CD4-positive, alpha-beta T cell treated with Interleukin-4 for 4 hours (primary cell): ENCODE data around the gene MARCKSL1.
"Not testable (repeated sequence)": the region's sequence is repeated elsewhere in the genome, so short reads cannot be mapped to it uniquely, and the experiment has no call there.

Source experiments
- DNase-seq: peaks from one replicate; pipeline ENCODE4 v3.0.0-alpha.2; 2020

MARCKSL1 gene

DNA sequence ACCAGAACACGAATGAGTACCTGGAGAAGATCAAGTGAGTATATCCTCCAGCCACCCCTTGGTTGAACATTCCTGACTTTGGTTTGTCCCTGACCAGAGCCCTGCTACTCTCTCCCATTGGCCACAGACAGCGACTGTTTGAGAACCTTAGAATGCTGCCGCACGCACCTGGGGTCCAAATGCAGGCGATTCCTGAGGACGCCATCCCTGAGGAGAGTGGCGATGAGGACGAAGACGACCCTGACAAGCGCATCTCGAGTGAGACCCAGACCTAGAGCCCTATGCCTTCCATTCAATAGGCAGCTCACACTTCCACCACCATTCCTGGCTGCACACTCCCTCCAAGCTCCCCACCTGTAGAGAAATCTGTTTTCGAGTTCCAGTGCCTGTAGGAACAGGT, 4.5 kb downstream of the MARCKSL1 start:
- no peak for DNase-seq

GRCh38 chr1:32330558-32331151, 5.4 kb downstream of the MARCKSL1 start:
- DNase-seq = no peak

DNA sequence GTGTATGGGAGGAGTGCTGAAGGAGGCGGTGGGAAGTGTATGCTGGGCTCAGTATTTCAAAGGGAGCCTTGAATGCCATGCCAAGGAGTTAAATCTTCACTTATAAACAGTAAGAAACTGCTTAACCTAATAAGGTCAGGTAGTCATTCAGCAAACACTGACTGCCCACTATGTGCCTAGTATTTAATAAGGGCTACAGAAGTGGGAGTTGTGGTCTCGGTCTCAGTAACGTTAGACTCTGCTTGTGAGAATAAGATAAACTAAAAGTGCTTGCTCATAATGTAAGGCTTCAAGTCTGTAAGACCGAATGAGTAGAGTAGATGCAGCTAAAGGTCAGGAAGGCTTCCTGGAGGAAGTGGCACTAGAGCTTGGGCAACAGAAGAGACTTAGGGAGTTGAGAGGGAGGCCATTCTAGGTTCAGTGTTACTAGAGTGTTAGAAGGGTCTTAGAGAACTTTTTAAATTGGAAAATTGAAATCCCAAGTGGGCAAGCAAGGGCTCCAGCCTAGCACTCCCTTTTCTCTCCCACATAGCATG, 6.0 kb downstream of the MARCKSL1 start:
- no peak for DNase-seq

DNA sequence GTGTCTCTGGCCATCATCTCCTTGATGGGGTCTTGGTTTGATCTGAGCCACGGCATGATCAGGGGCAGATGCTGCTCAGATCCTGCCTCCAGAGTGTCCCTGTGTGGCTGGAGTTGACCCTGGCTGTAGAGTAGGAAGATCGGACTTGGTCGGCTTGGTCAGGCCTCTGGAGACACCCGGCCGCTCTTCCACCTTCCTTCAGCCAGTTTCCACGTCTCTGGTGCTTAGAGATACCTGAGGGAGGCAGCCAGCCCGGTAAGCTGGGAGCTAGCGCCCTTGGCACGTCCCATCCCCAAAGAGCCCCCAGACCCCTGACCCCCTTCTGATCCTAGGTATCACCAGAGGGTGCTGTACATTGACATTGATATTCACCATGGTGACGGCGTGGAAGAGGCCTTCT, 8.8 kb downstream of the MARCKSL1 start:
- DNase-seq = no peak

- DNase-seq = peak; percentile 40
These were observed 14.2 kb downstream of the MARCKSL1 start for GRCh38 chr1:32321712-32322291.

GRCh38 chr1:32318127-32318869, 17.7 kb downstream of the MARCKSL1 start:
- no peak for DNase-seq

GRCh38 chr1:32316903-32317277, 19.1 kb downstream of the MARCKSL1 start:
- DNase-seq = no peak

GRCh38 chr1:32311709-32312393, 24.2 kb downstream of the MARCKSL1 start:
- DNase-seq = no peak

- DNase-seq = no peak
These were observed 26.1 kb downstream of the MARCKSL1 start for GRCh38 chr1:32309960-32310359.

GRCh38 chr1:32307324-32307723, 28.7 kb downstream of the MARCKSL1 start:
- peak; percentile 9 for DNase-seq

DNA sequence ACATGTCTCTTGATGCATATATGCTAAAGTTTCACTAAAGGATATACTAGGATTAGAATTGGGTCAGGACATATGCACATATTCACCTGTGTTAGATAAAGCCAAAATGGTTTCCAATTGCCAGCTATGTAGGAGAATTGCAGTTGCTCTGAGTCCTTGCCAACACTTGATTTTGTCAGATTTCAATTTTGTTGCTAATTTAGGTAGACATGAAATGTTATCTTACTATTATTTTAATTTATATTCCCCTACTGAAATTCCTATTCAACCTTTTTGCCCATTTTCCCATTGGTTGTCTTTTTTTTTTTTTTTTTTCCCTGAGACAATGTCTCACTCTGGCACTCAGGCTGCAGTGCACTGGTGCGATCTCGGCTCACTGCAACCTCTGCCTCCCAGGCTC, 30.7 kb downstream of the MARCKSL1 start:
- no peak for DNase-seq

- no peak for DNase-seq
These were observed 31.9 kb downstream of the MARCKSL1 start for GRCh38 chr1:32303997-32304622.

DNA sequence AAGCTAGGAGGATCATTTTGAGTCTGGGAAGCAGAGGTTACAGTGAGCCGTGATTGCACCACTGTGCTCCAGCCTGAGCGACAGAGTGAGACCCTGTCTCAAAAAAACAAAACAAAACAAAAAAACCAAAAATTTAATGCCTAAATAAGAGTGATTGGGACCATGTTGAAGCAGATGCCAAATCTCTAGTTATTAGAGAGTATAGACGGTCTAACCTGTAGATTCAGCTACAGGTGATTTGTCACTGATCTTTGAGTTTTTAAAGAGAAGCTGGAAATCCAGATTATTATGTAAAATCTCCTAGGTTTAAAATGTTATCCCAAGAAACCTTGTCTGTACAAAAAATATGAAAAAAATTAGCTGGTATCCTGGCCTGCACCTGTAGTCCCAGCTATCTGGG, 32.7 kb downstream of the MARCKSL1 start:
- DNase-seq = no peak

DNA sequence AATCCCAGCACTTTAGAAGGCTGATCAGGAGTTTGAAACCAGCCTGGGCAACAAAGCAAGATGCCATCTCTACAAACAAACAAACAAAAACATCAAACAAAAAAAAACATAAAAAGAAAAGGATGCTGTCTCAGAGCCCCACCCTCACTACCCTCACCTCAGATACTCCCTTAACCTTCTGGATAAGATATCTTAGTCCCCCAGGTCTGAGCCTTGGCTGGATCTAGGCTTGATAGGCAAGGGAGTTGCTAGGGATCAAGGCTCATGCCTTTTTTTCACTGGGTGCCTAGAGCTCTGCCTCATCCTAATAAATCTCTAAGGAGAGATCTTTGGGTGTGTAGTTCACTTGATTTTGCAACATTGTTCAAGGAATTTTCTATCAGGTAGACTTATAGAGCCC, 36.7 kb downstream of the MARCKSL1 start:
- no peak for DNase-seq

DNA sequence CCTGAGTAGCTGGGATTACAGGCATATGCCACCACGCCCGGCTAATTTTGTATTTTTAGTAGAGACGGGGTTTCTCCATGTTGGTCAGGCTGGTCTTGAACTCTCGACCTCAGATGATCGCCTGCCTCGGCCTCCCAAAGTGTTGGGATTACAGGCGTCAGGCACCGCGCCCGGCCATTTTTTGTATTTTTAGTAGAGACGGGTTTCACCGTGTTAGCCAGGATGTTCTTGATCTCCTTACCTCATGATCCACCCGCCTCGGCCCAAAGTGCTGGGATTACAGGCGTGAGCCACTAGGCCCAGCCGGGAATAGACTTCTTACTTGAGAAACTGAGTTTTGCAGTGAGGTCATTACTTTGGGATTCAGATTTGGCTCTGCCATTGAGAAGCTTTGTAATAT, 37.8 kb downstream of the MARCKSL1 start:
- not testable (repeated sequence) for DNase-seq

DNA sequence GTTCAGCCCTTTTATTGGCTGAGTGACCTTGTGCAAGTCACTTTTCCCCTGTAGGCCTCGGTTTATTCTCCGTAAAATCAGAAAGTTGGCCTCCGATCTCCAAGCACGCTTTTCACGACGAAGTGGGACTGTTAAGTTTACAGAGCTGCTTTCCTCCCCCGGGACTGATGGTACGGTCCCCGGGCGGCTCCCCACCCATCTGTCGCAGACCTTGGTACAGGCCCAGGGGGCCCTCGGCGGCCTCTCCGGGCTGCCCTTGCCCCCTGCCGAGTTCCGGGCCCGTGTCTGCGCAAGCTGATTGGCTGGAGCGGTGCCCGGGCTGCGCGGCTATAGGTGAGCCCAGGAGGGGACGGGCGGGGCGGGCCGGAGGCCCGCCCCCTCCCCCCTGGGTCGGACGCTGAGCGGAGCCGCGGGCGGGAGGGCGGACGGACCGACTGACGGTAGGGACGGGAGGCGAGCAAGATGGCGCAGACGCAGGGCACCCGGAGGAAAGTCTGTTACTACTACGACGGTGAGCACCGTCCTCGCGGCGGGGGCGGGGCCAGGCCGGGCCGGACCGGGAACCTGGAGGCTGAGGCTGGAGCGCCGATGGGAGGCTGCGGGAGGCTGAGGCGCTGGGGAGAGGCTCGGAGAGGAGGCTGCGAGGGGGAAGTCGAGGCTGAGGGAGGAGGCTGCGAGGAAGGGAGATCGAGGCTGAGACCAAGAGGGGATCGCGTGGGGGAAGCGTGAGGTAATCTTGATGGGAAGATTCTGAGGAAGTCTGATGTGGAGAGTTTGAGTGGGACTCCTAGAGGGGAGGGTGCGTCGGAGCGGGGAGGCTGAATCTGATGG, 44.1 kb downstream of the MARCKSL1 start, which contains the start of gene HDAC1:
TSS of gene HDAC1 (plus strand) at position 376 of the 831 bp plus-strand sequence. CDS start at position 463, 87 bp downstream.
- DNase-seq = peak; percentile 98

DNA sequence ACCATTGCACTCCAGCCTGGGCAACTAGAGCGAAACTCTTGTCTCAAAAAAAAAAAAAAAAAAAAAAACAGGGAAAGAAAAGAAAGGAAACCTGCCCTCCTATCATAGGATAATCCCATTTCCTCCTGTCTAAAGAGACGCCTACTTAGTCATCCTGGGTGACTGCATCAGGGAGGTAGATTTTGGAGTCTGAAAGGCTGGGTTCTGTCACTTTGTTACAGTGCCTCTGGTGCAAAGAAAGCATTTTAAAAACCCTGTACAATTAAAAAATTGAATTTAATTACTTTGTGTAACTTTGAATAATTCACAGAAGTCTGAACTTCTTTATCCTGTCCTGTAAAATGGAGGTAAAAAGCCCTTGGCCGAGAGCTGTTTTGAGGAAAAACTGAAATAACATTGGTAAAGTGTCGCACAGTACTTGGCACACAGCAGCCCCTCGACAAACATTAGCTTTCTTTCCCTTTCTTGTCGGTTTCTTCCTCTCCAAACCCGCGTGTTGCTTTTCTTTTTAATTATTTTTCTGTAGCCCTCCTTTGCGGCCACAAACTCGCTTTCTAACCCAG, 44.8 kb downstream of the MARCKSL1 start:
- no peak for DNase-seq

GRCh38 chr1:32289256-32289655, 46.8 kb downstream of the MARCKSL1 start:
- DNase-seq = no peak

DNA sequence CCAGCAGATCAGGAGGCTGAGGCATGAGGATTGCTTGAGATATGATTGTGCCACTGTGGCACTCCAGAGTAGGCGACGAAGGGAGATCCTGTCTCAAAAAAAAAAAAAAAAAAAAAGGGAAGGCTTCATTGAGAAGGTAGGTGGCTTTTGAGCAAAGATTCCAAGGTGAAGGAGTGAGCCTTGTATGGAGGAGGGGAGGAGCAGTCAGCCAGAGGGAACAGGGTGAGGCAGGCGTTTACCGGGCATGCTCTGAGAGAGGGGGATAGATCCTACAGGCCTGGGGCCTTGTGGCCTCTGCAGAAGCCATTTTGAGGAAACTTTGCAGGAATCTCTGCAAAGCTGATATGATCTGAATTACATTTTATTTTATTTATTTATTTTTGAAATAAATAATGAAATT, 49.3 kb downstream of the MARCKSL1 start:
- no peak for DNase-seq

DNA sequence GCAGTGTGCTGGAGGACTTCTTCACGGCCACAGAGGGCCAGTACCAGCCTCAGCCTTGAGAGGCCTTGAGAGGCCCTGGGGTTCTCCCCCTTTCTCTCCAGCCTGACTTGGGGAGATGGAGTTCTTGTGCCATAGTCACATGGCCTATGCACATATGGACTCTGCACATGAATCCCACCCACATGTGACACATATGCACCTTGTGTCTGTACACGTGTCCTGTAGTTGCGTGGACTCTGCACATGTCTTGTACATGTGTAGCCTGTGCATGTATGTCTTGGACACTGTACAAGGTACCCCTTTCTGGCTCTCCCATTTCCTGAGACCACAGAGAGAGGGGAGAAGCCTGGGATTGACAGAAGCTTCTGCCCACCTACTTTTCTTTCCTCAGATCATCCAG, 50.4 kb downstream of the MARCKSL1 start:
- no peak for DNase-seq

DNA sequence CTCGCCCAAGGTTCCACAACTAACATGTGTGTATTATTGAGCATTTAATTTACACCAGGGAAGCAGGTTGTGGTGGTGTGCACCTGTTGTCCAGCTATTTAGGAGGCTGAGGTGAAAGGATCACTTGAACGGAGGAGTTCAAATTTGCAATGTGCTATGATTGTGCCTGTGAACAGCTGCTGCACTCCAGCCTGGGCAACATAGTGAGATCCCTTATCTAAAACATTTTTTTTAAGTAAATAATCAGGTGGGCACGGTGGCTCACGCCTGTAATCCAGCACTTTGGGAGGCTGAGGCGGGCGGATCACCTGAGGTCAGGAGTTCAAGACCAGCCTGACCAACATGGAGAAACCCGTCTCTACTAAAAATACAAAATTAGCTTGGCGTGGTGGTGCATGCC, 51.3 kb downstream of the MARCKSL1 start:
- DNase-seq = not testable (repeated sequence)
